Vagina (tissue), 2 donors: ENCODE measurements around the gene IER5.

Source experiments
- POLR2A ChIP-seq, 2 donors: fragments of 450-650 bp; IDR thresholded peaks; one replicate each; pipeline ENCODE4 v1.6.1; 2017; ENCODE audit warnings: antibody characterized with exemption in 2 of 2, mild to moderate bottlenecking in 2 of 2, moderate library complexity in 2 of 2
- POLR2AphosphoS5 ChIP-seq, 2 donors: sonication (generic); formaldehyde crosslinking; IDR thresholded peaks; one replicate each; pipeline ENCODE4 v1.9.0; 2017; ENCODE audit warnings: antibody characterized with exemption in 2 of 2, mild to moderate bottlenecking in 2 of 2, low read depth in 1 of 2; ENCODE audit not compliant: insufficient read depth in 1 of 2
- TF ChIP-seq, protein P1 (sequence below), 3 experiments: fragments of 450-650 bp in 2 of 3; fragments of 200-600 bp in 1 of 3; sonication (generic) in 1 of 3; IDR thresholded peaks; one replicate each; pipeline ENCODE4 v1.5.1; 2017 to 2019; ENCODE audit warnings: antibody characterized with exemption in 3 of 3, mild to moderate bottlenecking in 2 of 3, moderate library complexity in 2 of 3

DNA sequence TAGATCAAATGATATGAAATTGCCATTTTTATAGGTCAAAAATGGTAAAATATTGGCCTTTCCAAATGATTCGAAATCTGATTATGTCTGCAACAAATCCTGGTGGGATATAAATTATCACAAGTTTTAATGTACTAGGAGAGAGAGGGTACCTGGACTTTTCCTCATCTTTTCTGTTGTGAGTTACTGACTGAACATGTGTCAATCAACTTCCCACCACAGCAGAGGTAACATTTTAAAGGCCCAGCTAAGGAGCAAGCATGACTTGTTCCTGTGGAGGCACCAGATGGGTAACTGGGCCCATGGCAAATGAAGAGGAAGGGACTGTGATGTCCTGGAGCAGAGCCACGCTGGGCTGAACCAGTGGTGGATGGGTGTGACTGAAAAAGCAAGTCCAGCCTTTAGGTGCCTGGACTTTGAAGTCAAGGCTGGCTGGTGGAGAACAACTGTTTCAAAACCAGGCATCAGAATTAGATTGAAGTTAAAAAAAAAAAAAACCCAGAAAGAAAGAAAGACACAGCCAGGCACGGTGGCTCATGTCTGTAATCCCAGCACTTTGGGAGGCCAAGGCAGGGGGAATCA, 48.1 kb upstream of the IER5 start:
- TF ChIP-seq, protein P1, sequence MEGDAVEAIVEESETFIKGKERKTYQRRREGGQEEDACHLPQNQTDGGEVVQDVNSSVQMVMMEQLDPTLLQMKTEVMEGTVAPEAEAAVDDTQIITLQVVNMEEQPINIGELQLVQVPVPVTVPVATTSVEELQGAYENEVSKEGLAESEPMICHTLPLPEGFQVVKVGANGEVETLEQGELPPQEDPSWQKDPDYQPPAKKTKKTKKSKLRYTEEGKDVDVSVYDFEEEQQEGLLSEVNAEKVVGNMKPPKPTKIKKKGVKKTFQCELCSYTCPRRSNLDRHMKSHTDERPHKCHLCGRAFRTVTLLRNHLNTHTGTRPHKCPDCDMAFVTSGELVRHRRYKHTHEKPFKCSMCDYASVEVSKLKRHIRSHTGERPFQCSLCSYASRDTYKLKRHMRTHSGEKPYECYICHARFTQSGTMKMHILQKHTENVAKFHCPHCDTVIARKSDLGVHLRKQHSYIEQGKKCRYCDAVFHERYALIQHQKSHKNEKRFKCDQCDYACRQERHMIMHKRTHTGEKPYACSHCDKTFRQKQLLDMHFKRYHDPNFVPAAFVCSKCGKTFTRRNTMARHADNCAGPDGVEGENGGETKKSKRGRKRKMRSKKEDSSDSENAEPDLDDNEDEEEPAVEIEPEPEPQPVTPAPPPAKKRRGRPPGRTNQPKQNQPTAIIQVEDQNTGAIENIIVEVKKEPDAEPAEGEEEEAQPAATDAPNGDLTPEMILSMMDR (IDR thresholded peaks at IDR 0.05), result no peak
- no peak for TF ChIP-seq POLR2A (IDR thresholded peaks at IDR 0.05)
- TF ChIP-seq POLR2AphosphoS5 (IDR thresholded peaks at IDR 0.05; ENCODE audit: insufficient read depth in 1 of 2, low read depth in 1 of 2), result no peak
